CD4-positive, alpha-beta T cell treated with Interleukin-21 for 1 hour (primary cell): ENCODE data around the gene ANKRD10.
"Not testable (repeated sequence)": the region's sequence is repeated elsewhere in the genome, so short reads cannot be mapped to it uniquely, and the experiment has no call there.

Experiments used
- DNase-seq: peaks from one replicate; pipeline ENCODE4 v3.0.0-alpha.2; 2020

Gene ANKRD10

DNA sequence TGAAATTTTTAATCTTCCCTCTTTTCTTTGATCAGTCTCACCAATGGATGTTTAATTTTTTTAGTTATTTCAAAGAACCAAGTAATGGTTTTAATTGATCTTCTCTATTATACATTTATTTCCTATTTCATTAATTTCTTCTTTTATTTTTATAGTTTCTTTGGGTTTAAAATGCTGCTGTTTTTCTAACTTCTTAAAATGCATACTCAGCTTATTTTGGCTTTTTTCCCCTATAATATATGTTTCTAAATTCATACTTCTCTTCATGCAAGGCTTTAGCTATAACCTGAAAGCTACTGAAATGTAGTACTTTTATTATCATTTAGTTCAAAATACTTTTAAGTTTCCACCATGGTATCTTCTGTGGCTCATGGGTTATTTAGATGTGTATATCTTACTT lies 53.9 kb downstream of the ANKRD10 start:
- no peak for DNase-seq

- DNase-seq = peak; percentile 28
Measured at GRCh38 chr13:110856942-110857835, 57.7 kb downstream of the ANKRD10 start.

GRCh38 chr13:110855363-110855762 lies 59.5 kb downstream of the ANKRD10 start:
- no peak for DNase-seq

- DNase-seq = no peak
Measured at GRCh38 chr13:110854866-110855265, 60.0 kb downstream of the ANKRD10 start.

DNA sequence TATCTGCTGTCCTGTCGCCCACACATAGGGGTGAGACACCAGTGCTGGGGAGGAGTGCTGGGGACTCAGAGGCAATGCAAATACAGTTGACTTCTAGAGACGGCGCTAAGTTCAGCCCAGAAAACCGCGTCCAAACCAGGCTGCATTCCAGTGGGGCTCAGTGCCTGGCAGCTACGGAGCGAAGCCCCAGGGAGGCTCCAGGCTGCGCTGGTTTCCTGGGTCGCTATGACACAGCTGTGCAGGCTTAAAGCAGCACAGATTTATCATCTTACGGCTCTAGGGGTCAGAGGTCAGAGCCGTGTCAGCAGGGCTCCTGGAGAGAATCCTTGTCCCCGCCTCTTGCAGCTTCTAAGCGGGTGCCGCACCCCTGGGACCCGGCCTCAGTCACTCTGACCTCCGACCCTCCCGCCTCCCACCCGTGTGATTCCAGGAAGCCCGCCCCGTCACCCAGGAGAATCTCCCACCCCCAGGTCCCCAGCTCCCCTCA lies 61.6 kb downstream of the ANKRD10 start:
- no peak for DNase-seq

DNA sequence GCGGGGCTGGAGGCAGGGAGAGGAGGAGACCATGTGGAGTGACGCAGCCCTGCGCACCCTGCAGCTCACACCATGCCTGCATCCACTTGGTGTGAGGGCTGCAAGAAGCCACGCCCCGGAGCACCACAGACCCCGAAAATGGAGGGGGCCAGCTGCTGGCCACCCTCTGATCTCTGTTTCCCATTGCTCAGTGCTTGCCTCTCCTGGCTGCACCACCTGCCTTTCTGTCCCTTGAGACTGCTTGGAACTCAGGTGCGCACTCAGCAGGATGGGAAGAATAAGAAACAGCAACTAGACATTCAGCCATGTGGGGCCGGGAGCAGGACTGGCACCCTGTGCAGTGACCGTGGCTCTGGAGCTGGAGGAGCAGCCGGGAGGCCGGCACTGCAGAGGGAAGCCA lies 64.0 kb downstream of the ANKRD10 start:
- no peak for DNase-seq

GRCh38 chr13:110850006-110850405 lies 64.9 kb downstream of the ANKRD10 start:
- no peak for DNase-seq

- no peak for DNase-seq
Measured at GRCh38 chr13:110845520-110845919, 69.3 kb downstream of the ANKRD10 start.

DNA sequence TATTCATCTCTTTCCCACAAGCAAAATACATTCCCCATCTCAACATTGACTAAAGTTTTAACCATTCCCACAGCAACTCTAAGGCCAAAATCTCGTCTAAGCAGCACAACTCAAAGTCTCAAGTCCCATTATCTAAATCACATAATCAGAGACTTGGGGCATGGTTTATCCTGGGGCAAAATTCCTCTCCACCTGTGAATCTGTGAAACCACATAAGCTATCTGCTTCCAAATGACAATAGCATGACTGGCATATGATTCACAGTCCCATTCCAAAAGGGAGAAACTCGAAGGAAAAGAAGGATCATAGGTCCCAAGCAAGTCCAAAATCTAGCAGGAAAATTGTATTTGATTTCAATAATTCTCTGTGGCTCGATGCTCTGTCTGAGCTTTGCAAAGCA lies 73.0 kb downstream of the ANKRD10 start:
- no peak for DNase-seq

- no peak for DNase-seq
Measured at GRCh38 chr13:110841406-110841805, 73.5 kb downstream of the ANKRD10 start.

DNA sequence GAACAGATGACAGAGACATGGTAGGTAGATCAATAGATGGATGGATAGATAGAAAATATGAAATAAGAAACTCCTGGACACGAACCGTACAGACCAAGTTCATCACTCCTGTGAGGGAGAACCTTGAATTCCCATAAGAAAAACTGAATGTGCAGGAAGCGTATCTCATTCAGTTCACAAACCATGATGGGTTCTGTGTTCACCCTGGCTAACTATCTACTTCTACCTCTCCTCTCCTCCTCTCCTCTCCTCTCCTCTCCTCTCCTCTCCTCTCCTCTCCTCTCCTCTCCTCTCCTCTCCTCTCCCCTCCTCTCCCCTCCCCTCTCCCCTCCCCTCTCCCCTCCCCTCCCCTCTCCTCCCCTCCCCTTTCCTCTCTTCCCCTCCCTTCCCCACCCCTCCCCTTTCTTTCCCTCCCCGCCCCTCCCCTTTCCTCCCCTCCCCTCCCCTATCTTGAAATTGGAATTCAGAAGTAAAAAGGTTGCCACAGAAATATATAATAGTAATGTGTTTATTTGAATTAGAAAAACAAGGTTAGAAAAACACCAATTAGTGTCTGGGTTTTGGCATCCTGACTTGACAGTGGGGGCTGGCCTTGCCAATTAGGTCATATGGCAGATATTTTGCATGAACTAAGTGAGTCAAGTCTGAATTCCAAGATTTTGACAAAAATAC lies 75.9 kb downstream of the ANKRD10 start:
- no peak for DNase-seq

- DNase-seq = no peak
Measured at GRCh38 chr13:110838116-110838515, 76.8 kb downstream of the ANKRD10 start.

DNA sequence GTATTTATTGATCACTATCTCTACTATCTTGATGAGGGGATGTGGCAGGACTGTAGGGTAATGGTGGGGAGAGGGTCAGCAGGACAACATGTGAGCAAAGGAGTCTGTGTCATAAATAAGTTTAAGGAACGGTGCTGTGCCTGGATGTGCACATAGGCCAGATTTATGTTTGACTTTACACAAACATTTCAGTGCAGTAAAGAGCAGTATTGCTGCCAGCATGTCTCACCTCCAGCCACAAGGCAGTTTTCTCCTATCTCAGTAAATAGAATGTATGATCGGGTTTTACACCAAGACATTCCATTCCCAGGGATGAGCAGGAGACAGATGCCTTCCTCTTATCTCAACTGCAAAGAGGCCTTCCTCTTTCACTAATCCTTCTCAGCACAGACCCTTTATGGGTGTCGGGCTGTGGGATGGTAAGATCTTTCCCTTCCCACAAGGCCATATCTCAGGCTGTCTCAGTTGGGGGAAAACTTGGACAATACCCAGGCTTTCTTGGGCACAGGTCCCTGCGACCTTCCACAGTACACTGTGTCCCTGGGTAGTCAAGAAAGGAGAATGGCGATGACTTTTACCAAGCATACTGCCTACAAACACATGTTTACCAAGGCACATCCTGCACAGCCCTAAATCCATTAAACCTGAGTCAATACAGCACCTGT lies 77.3 kb downstream of the ANKRD10 start:
- not testable (repeated sequence) for DNase-seq

DNA sequence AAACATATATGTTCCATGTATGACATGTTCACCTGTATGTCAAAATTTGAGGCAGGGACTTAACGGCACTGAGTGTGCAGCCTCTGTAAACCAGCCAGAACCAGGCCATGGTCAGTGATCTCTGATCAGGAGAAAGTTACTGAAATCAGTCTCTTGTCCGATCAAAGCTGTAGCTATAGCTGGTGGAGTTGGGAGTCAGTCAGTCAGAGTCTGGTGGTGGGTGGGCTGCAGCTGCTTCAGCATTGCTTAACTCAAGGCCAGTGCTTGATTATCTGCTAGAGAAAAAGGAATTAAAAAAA lies 78.3 kb downstream of the ANKRD10 start:
- DNase-seq = no peak

GRCh38 chr13:110835721-110836604 lies 78.9 kb downstream of the ANKRD10 start:
- DNase-seq = no peak

- DNase-seq = no peak
Measured at GRCh38 chr13:110834572-110834971, 80.3 kb downstream of the ANKRD10 start.

DNA sequence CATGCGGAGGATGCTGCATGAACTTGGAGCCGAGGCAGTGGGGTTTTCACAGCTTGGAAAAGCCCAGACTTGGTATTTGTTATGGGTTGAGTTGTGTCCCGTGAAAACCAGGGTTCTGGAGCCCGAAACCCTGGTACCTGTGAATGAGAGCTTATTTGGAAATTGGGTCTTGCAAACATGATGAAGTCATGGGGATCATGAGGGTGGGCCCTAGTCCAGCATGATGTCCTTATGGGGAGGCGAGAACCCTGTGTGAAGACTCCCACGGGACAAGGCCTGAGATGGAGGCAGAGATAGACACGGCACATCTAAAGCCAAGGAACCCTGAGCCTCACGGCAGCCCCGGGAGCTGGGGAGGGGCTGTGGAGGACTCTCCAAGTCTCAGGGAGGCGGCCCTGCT lies 82.3 kb downstream of the ANKRD10 start:
- DNase-seq = no peak

DNA sequence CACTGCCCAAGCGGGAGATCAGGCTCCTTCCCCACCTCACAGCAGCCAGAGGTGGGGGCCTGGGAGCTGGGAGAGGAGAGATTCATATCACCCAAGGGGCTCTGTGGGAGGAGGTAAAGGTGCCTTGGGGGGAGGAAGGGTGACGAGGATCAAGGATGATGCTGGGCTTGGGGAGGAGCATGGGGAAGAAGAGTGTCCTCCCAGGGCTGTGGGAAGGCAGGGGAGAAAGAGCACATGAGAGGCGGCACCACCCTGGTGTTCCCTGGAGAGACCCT lies 82.7 kb downstream of the ANKRD10 start:
- DNase-seq = no peak

- DNase-seq = no peak
Measured at GRCh38 chr13:110831437-110832204, 83.2 kb downstream of the ANKRD10 start.

GRCh38 chr13:110830800-110831371 lies 84.0 kb downstream of the ANKRD10 start:
- no peak for DNase-seq

- no peak for DNase-seq
Measured at GRCh38 chr13:110830331-110830730, 84.5 kb downstream of the ANKRD10 start.

- DNase-seq = no peak
Measured at GRCh38 chr13:110829486-110829885, 85.4 kb downstream of the ANKRD10 start.
